IgD-negative memory B cell (primary cell): ENCODE results near the gene CD4. TPM values are rescaled to one million over a fixed set of nuclear protein-coding genes. Genes with fewer than 3 reads are reported as not detected.
A peak's percentile ranks its signal among the peaks of the same experiment; 100 is the strongest.

Source experiments
- H3K27ac Mint-ChIP-seq, 3 donors: one replicate each; pipeline ENCODE4 v1.8.0; 2020 to 2022; ENCODE audit warnings: mild to moderate bottlenecking in 3 of 3, mixed read lengths in 3 of 3, moderate library complexity in 1 of 3
- H3K27me3 Mint-ChIP-seq: one replicate; pipeline ENCODE4 v1.8.0; 2021; ENCODE audit warnings: mixed read lengths
- H3K36me3 Mint-ChIP-seq: one replicate; pipeline ENCODE4 v1.8.0; 2020; ENCODE audit warnings: mild to moderate bottlenecking, mixed read lengths
- H3K4me1 Mint-ChIP-seq, 3 donors: one replicate each; pipeline ENCODE4 v1.8.0; 2020 to 2022; ENCODE audit warnings: mixed read lengths in 3 of 3, mild to moderate bottlenecking in 1 of 3
- H3K4me3 Mint-ChIP-seq, 4 donors: one replicate each; pipeline ENCODE4 v1.8.0; 2020 to 2022; ENCODE audit warnings: mild to moderate bottlenecking in 4 of 4, mixed read lengths in 4 of 4, moderate library complexity in 3 of 4
- H3K9me3 Mint-ChIP-seq, 3 donors: one replicate each; pipeline ENCODE4 v1.8.0; 2020 to 2021; ENCODE audit warnings: mixed read lengths in 3 of 3, mild to moderate bottlenecking in 1 of 3
- polyA plus RNA-seq: library from polyadenylated mRNA; unstranded; fragments of 300-500 nt; fragmentation: Illumina TruSeq; gene quantifications from one replicate; pipeline ENCODE4 v1.2.3, GENCODE V29; 2021

The CD4 gene
- polyA plus RNA-seq, 1 donor from 2014 or later = 6.6 TPM

DNA sequence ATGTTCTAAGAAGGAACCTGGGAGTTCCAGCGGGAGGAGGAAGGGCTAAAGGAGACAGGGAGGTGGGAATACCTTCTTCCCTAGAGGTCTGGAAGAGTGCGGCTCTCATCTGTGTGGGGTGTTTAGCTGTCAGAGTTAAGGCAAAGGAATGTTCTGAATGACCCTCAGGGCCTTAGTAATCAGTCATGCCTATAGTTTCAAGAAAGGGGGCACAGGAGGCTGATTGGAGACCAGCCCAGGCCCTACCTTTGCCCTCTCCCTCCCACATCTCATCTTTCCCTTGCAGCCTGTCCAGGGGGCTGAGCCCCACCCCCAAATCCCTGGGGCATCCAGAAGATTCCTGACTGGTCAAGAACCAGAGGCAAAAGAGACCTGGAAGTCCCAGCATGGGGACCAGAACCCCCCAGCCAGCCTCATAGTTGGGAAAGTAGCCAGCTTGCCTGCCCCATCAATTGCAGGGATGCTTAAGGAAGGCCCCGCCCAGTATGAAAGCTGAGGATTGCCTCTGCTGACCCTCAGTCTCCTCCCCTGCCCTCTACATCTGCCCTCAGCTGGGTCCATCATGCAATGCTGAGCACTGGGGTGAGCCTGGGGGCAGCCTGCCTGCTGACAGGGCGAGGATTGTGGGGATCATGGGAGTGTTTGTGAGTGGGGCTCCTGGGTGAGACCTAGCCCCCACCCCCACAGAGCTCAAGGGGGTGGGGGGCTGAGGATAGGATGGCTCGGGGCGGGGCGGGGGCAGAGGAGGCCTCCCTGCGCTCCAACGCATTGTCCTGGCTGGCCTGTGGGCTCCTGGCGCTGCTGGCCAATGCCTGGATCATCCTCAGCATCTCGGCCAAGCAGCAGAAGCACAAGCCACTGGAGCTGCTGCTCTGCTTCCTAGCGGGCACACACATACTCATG is 34.1 kb downstream of the CD4 start:
- Mint-ChIP-seq H3K27ac (no peak overlapping the region), H3K9me3 (no peaks in the 10 kb centered on the region), H3K36me3 (peaks cover 4% of the 10 kb centered on the region), H3K4me3 (no peak overlapping the region), H3K27me3 (peaks cover 60% of the 10 kb centered on the region), H3K4me1 (peaks cover 0 to 11% (median 11%) of the 10 kb centered on the region in 3 donors)

- H3K4me3 Mint-ChIP-seq = no peak overlapping the region
- no peak overlapping the region for H3K27ac Mint-ChIP-seq
- H3K4me1 Mint-ChIP-seq = peaks cover 0 to 15% (median 11%) of the 10 kb centered on the region in 3 donors
- no peaks in the 10 kb centered on the region for H3K9me3 Mint-ChIP-seq
- H3K27me3 Mint-ChIP-seq = peaks cover 65% of the 10 kb centered on the region
- H3K36me3 Mint-ChIP-seq = peaks cover 4% of the 10 kb centered on the region
Measured at GRCh38 chr12:6824085-6824775, 34.9 kb downstream of the CD4 start.

- Mint-ChIP-seq H3K4me3 (no peak overlapping the region), H3K27ac (no peak overlapping the region), H3K27me3 (peaks cover 68% of the 10 kb centered on the region), H3K4me1 (peaks cover 0 to 16% (median 11%) of the 10 kb centered on the region in 3 donors), H3K9me3 (no peaks in the 10 kb centered on the region), H3K36me3 (peaks cover 4% of the 10 kb centered on the region)
Measured at GRCh38 chr12:6824901-6825381, 35.6 kb downstream of the CD4 start.

DNA sequence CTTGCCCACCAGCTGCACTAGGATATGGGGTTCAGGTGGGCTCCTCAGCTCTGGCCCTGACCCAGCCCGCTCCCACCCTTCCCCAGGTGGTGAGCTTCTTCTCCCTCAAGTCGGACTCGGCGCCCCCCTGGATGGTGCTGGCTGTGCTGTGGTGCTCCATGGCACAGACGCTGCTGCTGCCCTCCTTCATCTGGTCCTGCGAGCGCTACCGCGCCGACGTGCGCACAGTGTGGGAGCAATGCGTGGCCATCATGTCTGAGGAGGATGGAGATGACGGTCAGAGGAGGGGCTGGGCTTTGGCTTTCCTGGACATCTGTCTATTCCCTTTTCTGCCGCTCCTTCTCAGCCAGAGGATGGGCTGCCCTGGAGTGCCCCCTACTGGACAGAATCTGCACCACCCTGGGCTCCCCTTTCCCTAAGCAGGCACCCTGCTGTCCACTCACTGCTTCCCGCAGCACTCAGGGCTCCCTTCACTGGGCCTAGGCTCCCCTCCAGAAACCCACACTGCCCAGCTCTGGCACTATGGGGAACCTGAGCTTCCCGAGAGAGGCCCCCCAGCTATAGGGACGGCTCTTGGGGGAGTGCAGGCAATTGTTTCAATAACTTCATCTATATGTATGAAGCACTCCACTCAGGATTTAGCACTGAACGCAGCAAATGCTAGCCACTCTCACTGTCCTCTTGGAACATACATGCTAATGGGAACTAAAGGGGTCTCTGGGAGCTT is 36.2 kb downstream of the CD4 start:
- Mint-ChIP-seq H3K4me1 (peaks cover 0 to 16% (median 11%) of the 10 kb centered on the region in 3 donors), H3K36me3 (peaks cover 5% of the 10 kb centered on the region), H3K27ac (peak overlapping the region in 1 of 3 donors; percentile 1), H3K4me3 (peak overlapping the region in 1 of 4 donors; percentile 43), H3K27me3 (peaks cover 73% of the 10 kb centered on the region), H3K9me3 (no peaks in the 10 kb centered on the region)

GRCh38 chr12:6826125-6826733 is 36.9 kb downstream of the CD4 start:
- H3K27me3 Mint-ChIP-seq = peaks cover 73% of the 10 kb centered on the region
- no peaks in the 10 kb centered on the region for H3K9me3 Mint-ChIP-seq
- H3K36me3 Mint-ChIP-seq = peaks cover 3% of the 10 kb centered on the region
- H3K4me1 Mint-ChIP-seq = peaks cover 0 to 13% (median 7%) of the 10 kb centered on the region in 3 donors
- H3K4me3 Mint-ChIP-seq = peak overlapping the region in 1 of 4 donors; percentile 43
- peak overlapping the region in 1 of 3 donors; percentile 1 for H3K27ac Mint-ChIP-seq

GRCh38 chr12:6826734-6827436 is 37.6 kb downstream of the CD4 start:
- H3K9me3 Mint-ChIP-seq = no peaks in the 10 kb centered on the region
- peaks cover 70% of the 10 kb centered on the region for H3K27me3 Mint-ChIP-seq
- H3K4me1 Mint-ChIP-seq = peaks cover 0 to 12% (median 6%) of the 10 kb centered on the region in 3 donors
- peak overlapping the region in 3 of 4 donors; percentile 43 to 88 (median 54) for H3K4me3 Mint-ChIP-seq
- peaks cover 3% of the 10 kb centered on the region for H3K36me3 Mint-ChIP-seq
- peak overlapping the region in 1 of 3 donors; percentile 68 for H3K27ac Mint-ChIP-seq

- Mint-ChIP-seq H3K27ac (peak overlapping the region in 1 of 3 donors; percentile 68), H3K27me3 (peaks cover 66% of the 10 kb centered on the region), H3K36me3 (peaks cover 3% of the 10 kb centered on the region), H3K4me3 (peak overlapping the region in 2 of 4 donors; percentile 54 to 88), H3K4me1 (peaks cover 0 to 12% (median 6%) of the 10 kb centered on the region in 3 donors), H3K9me3 (no peaks in the 10 kb centered on the region)
Measured at GRCh38 chr12:6827437-6827911, 38.1 kb downstream of the CD4 start.

DNA sequence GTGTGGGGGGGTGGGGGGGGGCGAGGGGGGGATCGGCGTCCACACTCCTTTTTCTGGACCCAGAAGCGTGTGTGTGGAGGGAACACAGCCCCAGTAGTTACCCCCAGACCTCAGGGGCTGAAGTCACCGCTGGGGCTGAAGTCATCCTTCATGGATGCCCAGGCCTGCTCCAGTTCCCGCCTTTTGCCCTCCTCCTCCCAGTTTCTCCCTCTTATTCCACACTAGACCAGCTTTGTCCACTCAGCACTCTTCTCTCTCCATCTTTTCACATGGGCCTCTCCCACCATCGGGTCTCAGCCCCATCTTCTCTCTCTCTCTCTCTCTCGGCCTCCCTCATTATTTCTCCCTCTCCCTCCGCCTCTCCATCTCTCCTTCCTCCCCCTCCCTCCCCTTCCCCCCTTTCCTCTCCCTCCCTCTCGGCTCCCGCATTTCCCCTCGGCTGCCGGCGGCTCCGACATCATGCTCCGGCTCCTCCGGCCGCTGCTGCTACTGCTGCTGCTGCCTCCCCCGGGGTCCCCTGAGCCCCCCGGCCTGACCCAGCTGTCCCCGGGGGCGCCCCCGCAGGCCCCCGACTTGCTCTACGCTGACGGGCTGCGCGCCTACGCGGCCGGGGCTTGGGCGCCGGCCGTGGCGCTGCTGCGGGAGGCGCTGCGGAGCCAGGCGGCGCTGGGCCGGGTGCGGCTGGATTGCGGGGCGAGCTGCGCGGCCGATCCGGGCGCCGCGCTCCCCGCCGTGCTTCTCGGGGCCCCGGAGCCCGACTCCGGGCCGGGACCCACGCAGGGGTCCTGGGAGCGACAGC is 38.9 kb downstream of the CD4 start, which contains the start of gene P3H3:
TSS of gene P3H3 (plus strand) at position 426 of the 799 bp plus-strand sequence. CDS start at position 460, 34 bp downstream.
- Mint-ChIP-seq H3K4me1 (peaks cover 0 to 12% (median 6%) of the 10 kb centered on the region in 3 donors), H3K9me3 (no peaks in the 10 kb centered on the region), H3K36me3 (peaks cover 3% of the 10 kb centered on the region), H3K4me3 (peak within 1 kb of the TSS; percentile 61 to 92 (median 86)), H3K27me3 (peaks cover 65% of the 10 kb centered on the region), H3K27ac (peak within 1 kb of the TSS in 1 of 3 donors; percentile 68)

DNA sequence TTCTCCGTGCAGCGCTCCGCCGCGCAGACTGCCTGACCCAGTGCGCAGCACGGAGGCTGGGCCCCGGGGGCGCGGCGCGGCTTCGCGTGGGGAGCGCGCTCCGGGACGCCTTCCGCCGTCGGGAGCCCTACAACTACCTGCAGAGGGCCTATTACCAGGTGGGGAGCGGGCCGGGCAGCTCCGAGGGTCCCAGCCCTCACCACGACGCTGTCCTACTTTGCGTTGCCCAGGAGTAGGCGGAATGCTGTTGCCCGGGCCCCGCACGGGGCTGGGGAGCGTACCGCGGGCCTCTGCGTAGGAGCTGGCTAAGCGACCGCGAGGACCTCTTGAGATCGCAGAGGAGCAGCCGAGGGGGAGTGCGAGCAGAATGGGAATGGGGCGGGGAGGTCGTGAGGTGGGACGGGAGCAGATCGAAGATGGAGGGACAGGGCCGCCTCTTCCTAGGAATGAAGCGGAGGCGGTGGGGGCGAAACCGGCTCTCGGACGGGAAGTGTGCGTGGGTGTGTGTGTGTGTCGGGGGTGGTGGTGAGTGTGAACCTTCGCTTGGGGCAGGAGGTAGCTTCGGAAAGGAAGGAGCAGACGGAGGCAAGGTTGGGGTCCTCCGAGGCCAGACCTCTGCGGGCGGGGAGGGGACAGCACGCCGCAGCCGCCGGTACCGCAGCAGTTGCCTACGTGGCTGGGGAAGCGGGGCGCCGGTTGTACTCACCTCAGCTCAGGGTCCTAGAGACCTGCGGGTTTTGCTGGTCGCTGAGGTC is 39.6 kb downstream of the CD4 start:
- H3K9me3 Mint-ChIP-seq = no peaks in the 10 kb centered on the region
- H3K36me3 Mint-ChIP-seq = peaks cover 3% of the 10 kb centered on the region
- H3K4me3 Mint-ChIP-seq = peak overlapping the region; percentile 60 to 92 (median 85)
- H3K27me3 Mint-ChIP-seq = peaks cover 57% of the 10 kb centered on the region
- peaks cover 0 to 12% (median 6%) of the 10 kb centered on the region in 3 donors for H3K4me1 Mint-ChIP-seq
- no peak overlapping the region for H3K27ac Mint-ChIP-seq

- Mint-ChIP-seq H3K36me3 (peaks cover 3% of the 10 kb centered on the region), H3K27me3 (peaks cover 53% of the 10 kb centered on the region), H3K27ac (peak overlapping the region in 1 of 3 donors; percentile 53), H3K4me1 (peaks cover 0 to 11% (median 6%) of the 10 kb centered on the region in 3 donors), H3K4me3 (peak overlapping the region; percentile 60 to 92 (median 85)), H3K9me3 (no peaks in the 10 kb centered on the region)
Measured at GRCh38 chr12:6829536-6830220, 40.4 kb downstream of the CD4 start.

DNA sequence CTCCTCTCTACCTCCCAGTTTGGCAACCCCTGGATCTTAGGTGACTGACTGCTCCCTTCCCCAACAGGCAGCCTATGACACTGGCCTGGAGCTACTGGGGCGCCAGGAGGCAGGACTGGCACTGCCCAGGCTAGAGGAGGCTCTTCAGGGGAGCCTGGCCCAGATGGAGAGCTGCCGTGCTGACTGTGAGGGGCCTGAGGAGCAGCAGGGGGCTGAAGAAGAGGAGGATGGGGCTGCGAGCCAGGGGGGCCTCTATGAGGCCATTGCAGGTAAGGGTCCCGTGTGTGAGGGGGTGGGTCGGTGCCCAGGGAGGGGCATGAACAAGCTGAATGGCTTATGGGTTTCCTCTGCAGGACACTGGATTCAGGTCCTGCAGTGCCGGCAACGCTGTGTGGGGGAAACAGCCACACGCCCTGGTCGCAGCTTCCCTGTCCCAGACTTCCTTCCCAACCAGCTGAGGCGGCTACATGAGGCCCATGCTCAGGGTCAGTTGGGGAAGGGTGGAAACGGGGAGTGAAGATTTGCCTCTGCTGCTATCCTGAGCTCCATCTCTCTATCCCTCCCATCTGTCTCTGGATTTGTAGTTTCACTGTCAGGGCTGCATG is 41.1 kb downstream of the CD4 start:
- peak overlapping the region in 2 of 3 donors; percentile 36 to 53 for H3K27ac Mint-ChIP-seq
- peaks cover 48% of the 10 kb centered on the region for H3K27me3 Mint-ChIP-seq
- peaks cover 3% of the 10 kb centered on the region for H3K36me3 Mint-ChIP-seq
- H3K4me3 Mint-ChIP-seq = peak overlapping the region in 3 of 4 donors; percentile 30 to 84 (median 57)
- no peaks in the 10 kb centered on the region for H3K9me3 Mint-ChIP-seq
- H3K4me1 Mint-ChIP-seq = peaks cover 0 to 11% (median 6%) of the 10 kb centered on the region in 3 donors
